PC-3 (cell line): ENCODE measurements around the gene ANK2.
"Not testable (repeated sequence)": the region's sequence is repeated elsewhere in the genome, so short reads cannot be mapped to it uniquely, and the experiment has no call there.

Experiments used
- EZH2phosphoT487 ChIP-seq: fragments of 300-600 bp; sonication (generic); IDR thresholded peaks from 2 replicates; pipeline ENCODE4 v1.6.1; 2018; ENCODE audit warnings: mild to moderate bottlenecking, antibody characterized with exemption, low read length, borderline replicate concordance
- TF ChIP-seq, protein P1 (sequence below): fragments of 300-600 bp; sonication (generic); conservative IDR thresholded peaks from 2 replicates; pipeline ENCODE4 v1.5.1; 2017; ENCODE audit warnings: antibody characterized with exemption, low read depth, mild to moderate bottlenecking, low read length

DNA sequence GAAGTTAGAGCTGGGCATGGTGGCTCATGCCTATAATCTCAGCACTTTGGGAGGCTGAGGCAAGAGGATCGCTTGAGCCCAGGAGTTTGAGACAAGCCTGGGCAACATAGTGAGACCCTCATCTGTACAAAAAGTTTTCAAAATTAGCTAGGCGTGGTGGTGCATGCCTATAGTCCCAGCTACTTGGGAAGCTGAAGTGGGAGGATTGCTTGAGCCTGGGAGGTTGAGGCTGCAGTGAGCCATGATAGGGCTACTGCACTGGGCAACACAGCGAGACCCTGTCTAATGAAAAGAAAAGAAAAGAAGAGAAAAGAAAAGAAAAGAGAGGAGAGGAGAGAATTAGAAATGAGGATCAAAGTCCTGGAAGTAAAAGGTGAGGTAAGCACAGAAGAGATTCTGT is 19.3 kb downstream of the ANK2 start:
- TF ChIP-seq, protein P1, sequence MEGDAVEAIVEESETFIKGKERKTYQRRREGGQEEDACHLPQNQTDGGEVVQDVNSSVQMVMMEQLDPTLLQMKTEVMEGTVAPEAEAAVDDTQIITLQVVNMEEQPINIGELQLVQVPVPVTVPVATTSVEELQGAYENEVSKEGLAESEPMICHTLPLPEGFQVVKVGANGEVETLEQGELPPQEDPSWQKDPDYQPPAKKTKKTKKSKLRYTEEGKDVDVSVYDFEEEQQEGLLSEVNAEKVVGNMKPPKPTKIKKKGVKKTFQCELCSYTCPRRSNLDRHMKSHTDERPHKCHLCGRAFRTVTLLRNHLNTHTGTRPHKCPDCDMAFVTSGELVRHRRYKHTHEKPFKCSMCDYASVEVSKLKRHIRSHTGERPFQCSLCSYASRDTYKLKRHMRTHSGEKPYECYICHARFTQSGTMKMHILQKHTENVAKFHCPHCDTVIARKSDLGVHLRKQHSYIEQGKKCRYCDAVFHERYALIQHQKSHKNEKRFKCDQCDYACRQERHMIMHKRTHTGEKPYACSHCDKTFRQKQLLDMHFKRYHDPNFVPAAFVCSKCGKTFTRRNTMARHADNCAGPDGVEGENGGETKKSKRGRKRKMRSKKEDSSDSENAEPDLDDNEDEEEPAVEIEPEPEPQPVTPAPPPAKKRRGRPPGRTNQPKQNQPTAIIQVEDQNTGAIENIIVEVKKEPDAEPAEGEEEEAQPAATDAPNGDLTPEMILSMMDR = not testable (repeated sequence)
- not testable (repeated sequence) for TF ChIP-seq EZH2phosphoT487
